HG03066 (cell line): ENCODE measurements around the gene TMEM154.

Experiments
- ATAC-seq: cut with Tn5 transposase; IDR thresholded peaks from one replicate; pipeline ENCODE4 v1.9.1; 2021; ENCODE audit warnings: low read depth; ENCODE audit not compliant: unreplicated experiment

TMEM154 gene

GRCh38 chr4:152697284-152698088, 17.7 kb upstream of the TMEM154 start:
- peak; percentile 41 for ATAC-seq

GRCh38 chr4:152696764-152697261, 17.0 kb upstream of the TMEM154 start:
- peak; percentile 96 for ATAC-seq

GRCh38 chr4:152693871-152694270, 14.1 kb upstream of the TMEM154 start:
- no peak for ATAC-seq

- ATAC-seq, result no peak
Observed at GRCh38 chr4:152691761-152692160, 12.0 kb upstream of the TMEM154 start.

GRCh38 chr4:152690706-152691651, 11.2 kb upstream of the TMEM154 start:
- no peak for ATAC-seq

GRCh38 chr4:152689615-152690501, 10.1 kb upstream of the TMEM154 start:
- no peak for ATAC-seq

GRCh38 chr4:152687974-152688599, 8.3 kb upstream of the TMEM154 start:
- ATAC-seq, result no peak

GRCh38 chr4:152686452-152687013, 6.7 kb upstream of the TMEM154 start:
- no peak for ATAC-seq

- no peak for ATAC-seq
Observed at GRCh38 chr4:152684587-152684986, 4.8 kb upstream of the TMEM154 start.

- ATAC-seq, result peak; percentile 51
Observed at GRCh38 chr4:152684007-152684406, 4.2 kb upstream of the TMEM154 start.

GRCh38 chr4:152682143-152682941, 2.5 kb upstream of the TMEM154 start:
- no peak for ATAC-seq

GRCh38 chr4:152680988-152681603, 1.3 kb upstream of the TMEM154 start:
- ATAC-seq, result no peak

- no peak for ATAC-seq
Observed at GRCh38 chr4:152678841-152679240, 956 bp downstream of the TMEM154 start.

GRCh38 chr4:152677117-152677516, 2.7 kb downstream of the TMEM154 start:
- no peak for ATAC-seq

GRCh38 chr4:152676052-152676854, 3.5 kb downstream of the TMEM154 start:
- ATAC-seq, result peak; percentile 51

GRCh38 chr4:152674359-152674758, 5.4 kb downstream of the TMEM154 start:
- ATAC-seq, result no peak

GRCh38 chr4:152673489-152673888, 6.3 kb downstream of the TMEM154 start:
- no peak for ATAC-seq
